H1 (cell line): ENCODE data around the gene AP1S3. TPM values are rescaled to one million over a fixed set of nuclear protein-coding genes. Genes with fewer than 3 reads are reported as not detected.

Source experiments
- CTCF ChIA-PET: fragments of 300-600 bp; sonication (Branson Sonifier 250); formaldehyde crosslinking; loops from one replicate; lab custom pipeline; 2021; ENCODE audit not compliant: partially characterized antibody; lab: Charles Lee
- POLR2A ChIA-PET: fragments of 300-600 bp; sonication (Branson Sonifier 250); formaldehyde crosslinking; loops from one replicate; lab custom pipeline; 2021; ENCODE audit warnings: inconsistent platforms; ENCODE audit not compliant: partially characterized antibody; lab: Charles Lee
- DNase-seq, 2 experiments: peaks; one replicate each; pipeline versions ENCODE4 v3.0.0 to v3.0.0-alpha.2; 2010 to 2022; ENCODE audit warnings: low spot score in 2 of 2, low read depth in 1 of 2, mixed read lengths in 1 of 2
- FAIRE-seq: peaks from 2 replicates; lab custom pipeline; 2011; peaks lifted over from hg19 to GRCh38; lab: Jason Lieb, UNC
- H2AFZ ChIP-seq: 2 replicates; pipeline ENCODE4 v1.8.1; 2012; ENCODE audit warnings: low read length, inconsistent platforms
- H2AK5ac ChIP-seq: 2 replicates; pipeline ENCODE4 v1.6.1; 2013; ENCODE audit warnings: low read depth, low read length
- H2BK120ac ChIP-seq: replicated peaks from 2 replicates; pipeline ENCODE3; 2013; ENCODE audit warnings: low read depth, low read length, inconsistent platforms
- H2BK12ac ChIP-seq: 2 replicates; pipeline ENCODE4 v1.6.1; 2013; ENCODE audit warnings: low read depth, low read length
- H2BK15ac ChIP-seq: 2 replicates; pipeline ENCODE4 v1.6.1; 2013; ENCODE audit warnings: low read length
- H2BK20ac ChIP-seq: 2 replicates; pipeline ENCODE4 v1.6.1; 2013; ENCODE audit warnings: low read length
- H2BK5ac ChIP-seq: 2 replicates; pipeline ENCODE4 v1.6.1; 2013; ENCODE audit warnings: low read depth, low read length
- H3K14ac ChIP-seq: 2 replicates; pipeline ENCODE4 v1.6.1; 2013; ENCODE audit warnings: inconsistent platforms; ENCODE audit not compliant: insufficient read length
- H3K18ac ChIP-seq: 2 replicates; pipeline ENCODE4 v1.6.1; 2013; ENCODE audit warnings: low read length; ENCODE audit errors: extremely low read depth
- H3K23ac ChIP-seq: 2 replicates; pipeline ENCODE4 v1.6.1; 2013; ENCODE audit warnings: inconsistent platforms; ENCODE audit not compliant: insufficient read length
- H3K23me2 ChIP-seq: 2 replicates; pipeline ENCODE4 v1.6.1; 2013; ENCODE audit warnings: low read depth, low read length
- H3K27ac ChIP-seq: 2 replicates; pipeline ENCODE4 v1.6.1; 2011; ENCODE audit warnings: low read depth, low read length, inconsistent platforms
- H3K27me3 ChIP-seq, 4 experiments: replicated peaks in 1 of 4; 1 replicate in 1 of 4; 2 replicates in 3 of 4; pipeline versions ENCODE4 v1.6.1 to v1.8.1; 2011 to 2013; ENCODE audit warnings: low read length in 3 of 4, mild to moderate bottlenecking in 3 of 4, inconsistent platforms in 2 of 4, mixed read lengths in 2 of 4, moderate library complexity in 1 of 4; ENCODE audit not compliant: control insufficient read depth in 3 of 4, insufficient read depth in 3 of 4; ENCODE audit errors: extremely low read depth in 1 of 4
- H3K36me3 ChIP-seq, 4 experiments: 2 replicates each; pipeline versions ENCODE4 v1.6.1 to v1.8.1; 2011 to 2013; ENCODE audit warnings: mild to moderate bottlenecking in 4 of 4, low read length in 3 of 4, moderate library complexity in 2 of 4, control low read depth in 1 of 4, inconsistent platforms in 1 of 4; ENCODE audit not compliant: insufficient read depth in 4 of 4, control insufficient read depth in 2 of 4
- H3K4ac ChIP-seq: replicated peaks from 2 replicates; pipeline ENCODE3; 2013; ENCODE audit warnings: low read length, low read depth, mixed read lengths, inconsistent platforms; ENCODE audit not compliant: insufficient read length
- H3K4me1 ChIP-seq, 4 experiments: replicated peaks in 1 of 4; 1 replicate in 1 of 4; 2 replicates in 3 of 4; pipeline versions ENCODE4 v1.6.1 to v1.8.1; 2011 to 2013; ENCODE audit warnings: low read length in 3 of 4, inconsistent platforms in 2 of 4, mixed read lengths in 1 of 4; ENCODE audit not compliant: insufficient read depth in 4 of 4, control insufficient read depth in 3 of 4
- H3K4me2 ChIP-seq, 2 experiments: 2 replicates each; pipeline versions ENCODE4 v1.6.1 to v1.8.1; 2011 to 2013; ENCODE audit warnings: low read depth in 2 of 2, low read length in 2 of 2, control low read depth in 1 of 2, inconsistent platforms in 1 of 2, mild to moderate bottlenecking in 1 of 2; ENCODE audit not compliant: insufficient read depth in 1 of 2
- H3K4me3 ChIP-seq, 4 experiments: fragments of 200-600, 300-600 bp in 1 of 4; sonication (generic), shearing (Covaris generic), sonication (Bioruptor Twin) in 1 of 4; 2 replicates each; pipeline versions ENCODE4 v1.5.1 to v1.8.1; 2011 to 2016; ENCODE audit warnings: low read length in 4 of 4, low read depth in 3 of 4, control low read depth in 2 of 4, inconsistent platforms in 2 of 4, mild to moderate bottlenecking in 2 of 4, mixed read lengths in 1 of 4, moderate library complexity in 1 of 4; ENCODE audit not compliant: insufficient read depth in 2 of 4; ENCODE audit errors: extremely low read depth in 1 of 4
- H3K56ac ChIP-seq: replicated peaks from 2 replicates; pipeline ENCODE3; 2013; ENCODE audit warnings: low read depth, mild to moderate bottlenecking, mixed read lengths, low read length, inconsistent platforms; ENCODE audit not compliant: insufficient read length
- H3K79me1 ChIP-seq: 2 replicates; pipeline ENCODE4 v1.6.1; 2013; ENCODE audit warnings: low read depth, low read length, control low read depth
- H3K79me2 ChIP-seq, 2 experiments: 2 replicates each; pipeline versions ENCODE4 v1.6.1 to v1.8.1; 2012 to 2013; ENCODE audit warnings: low read length in 2 of 2, mild to moderate bottlenecking in 2 of 2, inconsistent platforms in 1 of 2; ENCODE audit not compliant: insufficient read depth in 2 of 2, control insufficient read depth in 1 of 2
- H3K9ac ChIP-seq, 4 experiments: replicated peaks in 1 of 4; 1 replicate in 1 of 4; 2 replicates in 3 of 4; pipeline versions ENCODE4 v1.6.1 to v1.8.1; 2011 to 2013; ENCODE audit warnings: low read depth in 3 of 4, low read length in 3 of 4, control low read depth in 2 of 4, mild to moderate bottlenecking in 2 of 4, moderate library complexity in 2 of 4, inconsistent platforms in 1 of 4; ENCODE audit errors: extremely low read depth in 1 of 4
- H3K9me3 ChIP-seq, 2 experiments: 2 replicates each; pipeline versions ENCODE4 v1.6.1 to v1.8.1; 2012 to 2013; ENCODE audit warnings: mild to moderate bottlenecking in 2 of 2, moderate library complexity in 2 of 2, control low read depth in 1 of 2, inconsistent platforms in 1 of 2, low read depth in 1 of 2, low read length in 1 of 2, mixed read lengths in 1 of 2; ENCODE audit not compliant: insufficient read depth in 2 of 2
- H4K20me1 ChIP-seq, 2 experiments: replicated peaks in 1 of 2; 2 replicates each; pipeline versions ENCODE3 to v1.8.1; 2011 to 2013; ENCODE audit warnings: inconsistent platforms in 2 of 2, low read length in 2 of 2, mild to moderate bottlenecking in 1 of 2; ENCODE audit not compliant: insufficient read depth in 2 of 2, control insufficient read depth in 1 of 2
- H4K5ac ChIP-seq: 2 replicates; pipeline ENCODE4 v1.6.1; 2013; ENCODE audit warnings: low read length, low read depth, mixed read lengths, inconsistent platforms; ENCODE audit not compliant: insufficient read length
- H4K8ac ChIP-seq: 2 replicates; pipeline ENCODE4 v1.8.0; 2013; ENCODE audit warnings: mild to moderate bottlenecking, moderate library complexity, low read length, inconsistent platforms; ENCODE audit not compliant: insufficient read depth; ENCODE audit errors: extremely low read depth
- H4K91ac ChIP-seq: replicated peaks from 2 replicates; pipeline ENCODE3; 2013; ENCODE audit warnings: low read length, mixed read lengths, inconsistent platforms; ENCODE audit not compliant: insufficient read length
- BACH1 ChIP-seq: IDR thresholded peaks from 2 replicates; pipeline ENCODE4 v1.6.1; 2012; ENCODE audit warnings: low read length, improper control_type of control experiment
- BRCA1 ChIP-seq: IDR thresholded peaks from 2 replicates; pipeline ENCODE4 v1.6.1; 2012; ENCODE audit warnings: low read depth, low read length, improper control_type of control experiment
- CTBP2 ChIP-seq: IDR thresholded peaks from 2 replicates; pipeline ENCODE4 v1.7.0; 2011; ENCODE audit warnings: borderline replicate concordance, mild to moderate bottlenecking, moderate library complexity, mixed read lengths, low read length; ENCODE audit not compliant: insufficient read depth, insufficient read length
- HDAC2 ChIP-seq, 2 experiments: fragments of 300-600 bp in 1 of 2; sonication (generic) in 1 of 2; IDR thresholded peaks; 2 replicates each; pipeline ENCODE4 v1.6.1; 2011 to 2012; ENCODE audit warnings: low read depth in 2 of 2, low read length in 2 of 2, mild to moderate bottlenecking in 2 of 2, moderate library complexity in 2 of 2, borderline replicate concordance in 1 of 2, inconsistent platforms in 1 of 2
- JUND ChIP-seq: IDR thresholded peaks from 2 replicates; pipeline ENCODE4 v1.6.1; 2011; ENCODE audit warnings: mild to moderate bottlenecking, improper control_type of control experiment, low read length
- MAFK ChIP-seq: IDR thresholded peaks from 2 replicates; pipeline ENCODE4 v1.6.1; 2012; ENCODE audit warnings: low read depth, mild to moderate bottlenecking, improper control_type of control experiment, low read length
- POU5F1 ChIP-seq: IDR thresholded peaks from 2 replicates; pipeline ENCODE4 v1.6.1; 2011; ENCODE audit warnings: low read depth, mild to moderate bottlenecking, low read length, moderate library complexity
- RXRA ChIP-seq: IDR thresholded peaks from 2 replicates; pipeline ENCODE4 v1.6.1; 2011; ENCODE audit warnings: low read depth, mild to moderate bottlenecking, low read length, moderate library complexity; ENCODE audit not compliant: insufficient read depth
- SAP30 ChIP-seq: fragments of 300-600 bp; sonication (generic); IDR thresholded peaks from 2 replicates; pipeline ENCODE4 v1.7.1; 2012; ENCODE audit warnings: low read length, moderate library complexity, mild to moderate bottlenecking, inconsistent platforms; ENCODE audit not compliant: insufficient read depth, insufficient replicate concordance
- SIRT6 ChIP-seq: IDR thresholded peaks from one replicate; pipeline ENCODE4 v1.7.1; 2012; ENCODE audit warnings: low read length, inconsistent platforms
- SP2 ChIP-seq: IDR thresholded peaks from 2 replicates; pipeline ENCODE4 v1.6.1; 2012; ENCODE audit warnings: mild to moderate bottlenecking, low read length, inconsistent platforms
- SRF ChIP-seq: IDR thresholded peaks from 2 replicates; pipeline ENCODE4 v1.6.1; 2011; ENCODE audit warnings: mild to moderate bottlenecking, low read depth, low read length, moderate library complexity
- WGBS, 2 experiments: shearing (Covaris generic) in 1 of 2; methylation state at CpG; one replicate each; pipeline versions ENCODE4 v1.1.6 to v1.1.7; 2013 to 2015; ENCODE audit warnings: low lambda C conversion rate in 2 of 2, mixed read lengths in 2 of 2, inconsistent platforms in 1 of 2, low coverage in 1 of 2, missing lambda C conversion rate in 1 of 2; ENCODE audit not compliant: insufficient replicate concordance in 2 of 2, insufficient coverage in 1 of 2, insufficient read length in 1 of 2; ENCODE audit errors: extremely low coverage in 1 of 2, missing lambda C conversion rate in 1 of 2; 5-methylcytosine and 5-hydroxymethylcytosine counted together
- polyA plus RNA-seq, 7 experiments: library from polyadenylated mRNA; depleted of rRNA in 3 of 7; stranded (reverse) in 5 of 7; unstranded in 2 of 7; fragments of >200 nt in 5 of 7; fragments of 200-250 nt in 2 of 7; gene quantifications; 1 replicate in 5 of 7; 2 replicates in 1 of 7; 4 replicates in 1 of 7; pipeline versions ENCODE4 v1.2.1 to v1.2.3, GENCODE V29; 2011 to 2013; ENCODE audit warnings: missing spikeins in 2 of 7, mixed read lengths in 2 of 7
- total RNA-seq: library from RNA; stranded (reverse); fragmentation: NEBNext Ultra II Directional; extraction: Animal tissue kit (Norgen Biotek cat#: 25700); gene quantifications from 2 replicates; pipeline ENCODE4 v1.2.1, GENCODE V29; 2021
- TF ChIP-seq, protein P1 (sequence below): IDR thresholded peaks from 2 replicates; pipeline ENCODE4 v1.6.1; 2012; ENCODE audit warnings: inconsistent platforms
- TF ChIP-seq, protein P2 (sequence below): IDR thresholded peaks from 2 replicates; pipeline ENCODE4 v1.6.1; 2012; ENCODE audit warnings: inconsistent platforms

Gene AP1S3
- total and polyA plus RNA-seq, 2 of the 8 experiments (the other 6 are each of a cell fraction or from before 2014, with no cell fraction given) = 3.9 to 20.2 TPM

DNA sequence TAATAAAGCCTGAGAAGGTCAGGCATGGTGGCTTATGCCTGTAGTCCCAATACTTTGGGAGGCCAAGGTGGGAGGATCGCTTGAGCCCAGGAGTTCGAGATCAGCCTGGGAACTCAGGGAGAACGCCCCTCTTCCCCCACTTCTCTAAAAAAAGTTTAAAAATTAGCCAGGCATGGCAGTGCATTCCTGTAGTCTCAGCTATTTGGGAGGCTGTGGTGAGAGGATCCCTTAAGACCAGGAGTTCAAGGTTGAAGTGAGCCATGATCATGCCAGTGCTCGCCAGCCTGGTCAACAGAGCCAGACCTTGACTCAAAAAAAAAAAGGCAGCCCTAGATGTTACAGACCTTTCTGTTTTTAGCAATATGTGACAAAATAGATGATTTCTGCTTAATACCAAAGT lies 83.4 kb downstream of the AP1S3 start:
- H2AK5ac ChIP-seq = no peak overlapping the region
- no peaks in the 10 kb centered on the region for H3K9me3 ChIP-seq
- ChIA-PET CTCF (interaction anchor here (0.6 kb wide), 1 partner anchor 62 kb away, joined by 3 read pairs; no protein-coding TSS in a partner anchor), POLR2A (interaction anchor here (0.9 kb wide), 1 partner anchor 9 kb away, joined by 3 read pairs; no protein-coding TSS in a partner anchor)
- no peak overlapping the region for H2BK12ac ChIP-seq
- no peak overlapping the region for H2BK15ac ChIP-seq
- no peaks in the 10 kb centered on the region; the same call in 1 of the 2 replicates for H3K23me2 ChIP-seq
- H3K79me2 ChIP-seq = no peaks in the 10 kb centered on the region
- FAIRE-seq = no peak
- DNase-seq = no peak
- no peak overlapping the region for H2BK120ac ChIP-seq
- H3K14ac ChIP-seq = no peak overlapping the region
- no peaks in the 10 kb centered on the region for H3K27me3 ChIP-seq
- no peak overlapping the region for H4K5ac ChIP-seq
- no peak overlapping the region for H2AFZ ChIP-seq
- no peak overlapping the region for H2BK20ac ChIP-seq
- no peak overlapping the region for H3K4me2 ChIP-seq
- no peak overlapping the region for H3K56ac ChIP-seq
- H3K36me3 ChIP-seq = no peaks in the 10 kb centered on the region
- H3K27ac ChIP-seq = no peak overlapping the region
- H3K4me3 ChIP-seq = no peak overlapping the region
- no peak overlapping the region for H4K91ac ChIP-seq
- no peak overlapping the region for H3K9ac ChIP-seq
- H3K18ac ChIP-seq = no peak overlapping the region
- H3K4ac ChIP-seq = no peak overlapping the region
- H3K79me1 ChIP-seq = no peaks in the 10 kb centered on the region
- H2BK5ac ChIP-seq = no peak overlapping the region
- H4K8ac ChIP-seq = no peak overlapping the region
- WGBS, 2 experiments = 95% methylated on average over 4 of the region's 4 CpGs; no CpG with 5 or more reads in 1 of the 2 experiments
- H4K20me1 ChIP-seq = no peaks in the 10 kb centered on the region
- H3K23ac ChIP-seq = no peak overlapping the region
- TF ChIP-seq CTBP2 = no peak
- no peak for TF ChIP-seq JUND
- TF ChIP-seq, protein P1, sequence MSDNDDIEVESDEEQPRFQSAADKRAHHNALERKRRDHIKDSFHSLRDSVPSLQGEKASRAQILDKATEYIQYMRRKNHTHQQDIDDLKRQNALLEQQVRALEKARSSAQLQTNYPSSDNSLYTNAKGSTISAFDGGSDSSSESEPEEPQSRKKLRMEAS = no peak
- no peak for TF ChIP-seq POU5F1
- TF ChIP-seq SAP30 = no peak
- no peak for TF ChIP-seq SIRT6
- TF ChIP-seq RXRA = no peak
- no peak for TF ChIP-seq BRCA1
- no peak for TF ChIP-seq MAFK
- TF ChIP-seq SRF = no peak
- TF ChIP-seq, protein P2, sequence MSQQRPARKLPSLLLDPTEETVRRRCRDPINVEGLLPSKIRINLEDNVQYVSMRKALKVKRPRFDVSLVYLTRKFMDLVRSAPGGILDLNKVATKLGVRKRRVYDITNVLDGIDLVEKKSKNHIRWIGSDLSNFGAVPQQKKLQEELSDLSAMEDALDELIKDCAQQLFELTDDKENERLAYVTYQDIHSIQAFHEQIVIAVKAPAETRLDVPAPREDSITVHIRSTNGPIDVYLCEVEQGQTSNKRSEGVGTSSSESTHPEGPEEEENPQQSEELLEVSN = no peak
- TF ChIP-seq SP2 = no peak
- TF ChIP-seq BACH1 = no peak
- TF ChIP-seq HDAC2 (IDR thresholded peaks at IDR 0.05; ENCODE audit: borderline replicate concordance in 1 of 2, low read depth in 2 of 2, low read length in 2 of 2) = no peak
- no peaks in the 10 kb centered on the region for H3K4me1 ChIP-seq
